ENCODE measurements around the gene B4GALNT1. TPM values are rescaled to one million over a fixed set of nuclear protein-coding genes. Genes with fewer than 3 reads are reported as not detected.

B4GALNT1 gene
- polyA plus RNA-seq, 1 donor (not counting 4 experiments of a cell fraction or from before 2014, with no cell fraction given), result 0.08 TPM

GRCh38 chr12:57584050-57584449, 49.0 kb downstream of the B4GALNT1 start:
- H3K4me1 ChIP-seq (ENCODE audit: control insufficient read depth, extremely low read depth, insufficient read depth, low read length), result no peaks in the 10 kb centered on the region
- H3K9me1 ChIP-seq (ENCODE audit: control insufficient read depth, extremely low read depth, insufficient read depth, low read length), result no peaks in the 10 kb centered on the region
- peaks cover 14% of the 10 kb centered on the region for H3K27me3 ChIP-seq (ENCODE audit: control insufficient read depth, extremely low read depth, insufficient read depth, low read length)
- H3K27ac ChIP-seq (ENCODE audit: control insufficient read depth, insufficient read depth, low read length), result no peak overlapping the region
- DNase-seq (ENCODE audit: low read depth, low spot score) (no peak), FAIRE-seq (no peak)
- H3K4me2 ChIP-seq (ENCODE audit: control insufficient read depth, extremely low read depth, insufficient read depth, low read depth, low read length), result no peak overlapping the region
- no peak overlapping the region for H2AFZ ChIP-seq (ENCODE audit: control insufficient read depth, low read length)
- no peak overlapping the region for H3K9ac ChIP-seq (ENCODE audit: control insufficient read depth, extremely low read depth, insufficient read depth, low read length)
- H3K4me3 ChIP-seq (ENCODE audit: control insufficient read depth in 2 of 3, extremely low read depth in 1 of 3, insufficient read depth in 2 of 3, low read depth in 1 of 3, low read length in 3 of 3), result no peak overlapping the region
- no peaks in the 10 kb centered on the region for H3K9me3 ChIP-seq (ENCODE audit: control insufficient read depth, low read depth, low read length)
- no peak for TF ChIP-seq EZH2 (IDR thresholded peaks at IDR 0.05; ENCODE audit: low read length)
- TF ChIP-seq CTCF (optimal IDR thresholded peaks at IDR 0.05 in 1 of 3, IDR thresholded peaks at IDR 0.05 in 1 of 3, conservative IDR thresholded peaks at IDR 0.05 in 1 of 3; ENCODE audit: extremely low read depth in 1 of 3, insufficient read depth in 2 of 3, low read length in 3 of 3), result no peak
- H4K20me1 ChIP-seq (ENCODE audit: control insufficient read depth, extremely low read depth, insufficient read depth, low read length), result no peaks in the 10 kb centered on the region
- dilution Hi-C loops (cut with MboI; ENCODE audit: extremely low pct_ligation_motif_present, low sequenced_read_pairs), result loop anchor here (25.0 kb wide), 1 partner anchor 153 kb away; the partner anchor contains the start of genes AGAP2 and TSPAN31
- H3K79me2 ChIP-seq (ENCODE audit: control insufficient read depth, insufficient read depth, low read length), result no peaks in the 10 kb centered on the region
- H3K36me3 ChIP-seq (ENCODE audit: control insufficient read depth in 2 of 2, extremely low read depth in 1 of 2, insufficient read depth in 2 of 2, low read length in 2 of 2), result no peaks in the 10 kb centered on the region

DNA sequence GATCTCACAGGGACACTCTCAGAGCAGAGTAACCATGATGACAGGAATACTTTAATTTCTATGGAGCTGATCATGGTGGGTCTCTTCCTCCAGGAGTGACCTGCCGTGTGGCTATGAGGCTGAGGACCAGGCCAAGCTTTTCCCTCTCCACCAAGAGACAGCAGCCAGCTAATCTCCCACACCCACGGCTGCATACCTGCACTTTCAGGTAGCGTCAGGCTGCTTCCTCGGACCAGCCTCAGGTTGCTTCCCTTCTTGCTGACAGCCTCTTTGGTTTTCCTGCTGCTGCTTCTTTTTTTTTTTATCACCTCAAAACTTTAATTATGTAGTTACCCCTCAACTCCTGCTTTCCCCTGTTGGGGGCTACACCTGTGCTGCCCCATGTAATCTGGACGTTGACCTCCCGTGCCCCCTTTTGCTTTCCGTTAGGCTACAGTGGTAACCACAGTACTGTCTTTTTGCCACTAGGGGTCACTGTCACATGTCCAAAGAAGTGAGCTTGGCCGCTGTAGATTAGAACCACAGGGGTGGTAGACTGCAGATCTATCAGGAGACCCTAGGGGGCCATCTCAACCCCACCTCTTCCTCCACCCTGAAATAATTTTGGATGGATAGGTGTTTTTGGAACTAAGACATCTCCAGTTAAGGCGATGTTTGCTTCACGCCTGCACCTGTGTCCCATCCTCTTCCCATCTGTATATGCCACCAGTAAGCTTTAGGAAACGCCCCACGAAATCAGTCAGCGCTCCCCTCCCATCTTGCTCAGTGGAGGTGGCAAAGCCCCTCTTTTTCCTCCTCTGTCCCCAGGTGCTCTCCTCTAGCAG, 49.8 kb downstream of the B4GALNT1 start:
- H3K9ac ChIP-seq (ENCODE audit: control insufficient read depth, extremely low read depth, insufficient read depth, low read length), result no peak overlapping the region
- H3K9me3 ChIP-seq (ENCODE audit: control insufficient read depth, low read depth, low read length), result no peaks in the 10 kb centered on the region
- H3K27ac ChIP-seq (ENCODE audit: control insufficient read depth, insufficient read depth, low read length), result no peak overlapping the region
- H3K27me3 ChIP-seq (ENCODE audit: control insufficient read depth, extremely low read depth, insufficient read depth, low read length), result peaks cover 14% of the 10 kb centered on the region
- H3K4me1 ChIP-seq (ENCODE audit: control insufficient read depth, extremely low read depth, insufficient read depth, low read length), result no peaks in the 10 kb centered on the region
- no peak overlapping the region for H3K4me2 ChIP-seq (ENCODE audit: control insufficient read depth, extremely low read depth, insufficient read depth, low read depth, low read length)
- FAIRE-seq, result peak; percentile 80
- DNase-seq (ENCODE audit: low read depth, low spot score), result peak; percentile 30
- H3K79me2 ChIP-seq (ENCODE audit: control insufficient read depth, insufficient read depth, low read length), result no peaks in the 10 kb centered on the region
- no peak overlapping the region for H3K4me3 ChIP-seq (ENCODE audit: control insufficient read depth in 2 of 3, extremely low read depth in 1 of 3, insufficient read depth in 2 of 3, low read depth in 1 of 3, low read length in 3 of 3)
- TF ChIP-seq CTCF (optimal IDR thresholded peaks at IDR 0.05 in 1 of 3, IDR thresholded peaks at IDR 0.05 in 1 of 3, conservative IDR thresholded peaks at IDR 0.05 in 1 of 3; ENCODE audit: extremely low read depth in 1 of 3, insufficient read depth in 2 of 3, low read length in 3 of 3) (peak; percentile 81 to 96 (median 91)), EZH2 (IDR thresholded peaks at IDR 0.05; ENCODE audit: low read length) (no peak)
- H2AFZ ChIP-seq (ENCODE audit: control insufficient read depth, low read length), result no peak overlapping the region
- no peaks in the 10 kb centered on the region for H3K9me1 ChIP-seq (ENCODE audit: control insufficient read depth, extremely low read depth, insufficient read depth, low read length)
- dilution Hi-C loops (cut with MboI; ENCODE audit: extremely low pct_ligation_motif_present, low sequenced_read_pairs), result loop anchor here (25.0 kb wide), 1 partner anchor 154 kb away; the partner anchor contains the start of genes AGAP2 and TSPAN31
- H4K20me1 ChIP-seq (ENCODE audit: control insufficient read depth, extremely low read depth, insufficient read depth, low read length), result no peaks in the 10 kb centered on the region
- H3K36me3 ChIP-seq (ENCODE audit: control insufficient read depth in 2 of 2, extremely low read depth in 1 of 2, insufficient read depth in 2 of 2, low read length in 2 of 2), result no peaks in the 10 kb centered on the region

Data from keratinocyte (primary cell).